Stimulated activated naive CD4-positive, alpha-beta T cell (primary cell): ENCODE measurements around the gene HIGD2B.
"Not testable (repeated sequence)": the region's sequence is repeated elsewhere in the genome, so short reads cannot be mapped to it uniquely, and the experiment has no call there.

Experiments
- DNase-seq, 6 experiments: peaks; one replicate each; lab custom pipeline; 2025; lab: John Stamatoyannopoulos, UW

The HIGD2B gene

DNA sequence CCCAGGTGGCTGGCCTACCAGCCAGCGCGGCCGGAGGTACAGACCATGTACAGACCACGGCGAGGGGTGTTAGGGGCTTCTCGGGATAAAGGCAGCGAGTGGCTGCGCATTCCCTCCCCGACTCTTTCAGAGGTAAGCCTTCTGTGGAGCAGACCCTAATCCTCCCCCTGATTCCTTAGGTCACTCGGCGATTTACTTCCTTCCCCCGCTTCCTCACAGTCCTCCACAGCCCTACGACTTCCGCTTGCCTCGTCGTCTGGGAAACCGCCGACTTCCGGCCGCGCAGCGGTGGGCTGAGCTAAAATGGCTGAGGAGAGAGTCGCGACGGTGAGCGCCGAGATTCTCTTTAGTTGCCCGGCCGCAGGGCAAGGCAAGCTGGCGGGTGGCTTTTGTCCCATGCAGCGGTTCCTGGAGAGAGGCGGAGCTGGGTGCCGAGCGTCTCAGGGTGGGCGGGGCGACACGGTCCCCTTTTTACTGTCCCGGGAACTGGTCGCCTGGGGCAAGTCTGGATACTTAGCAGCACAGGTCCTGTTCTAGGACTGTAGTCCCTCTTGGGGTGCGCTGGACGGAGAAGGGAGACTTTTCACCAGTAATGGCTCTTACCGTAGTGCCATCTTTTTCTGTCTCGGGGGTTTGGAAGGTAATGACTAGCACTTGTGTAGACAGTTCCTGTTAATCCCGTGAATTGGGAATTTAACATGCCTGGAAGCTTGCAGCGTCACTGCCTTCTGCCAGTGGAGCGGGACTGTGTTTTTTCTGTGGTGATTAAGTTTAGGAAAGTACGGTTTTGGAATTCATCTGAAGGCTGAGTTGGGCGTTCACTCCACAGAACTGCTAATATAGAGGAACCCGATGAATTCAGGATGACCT is at the start of gene HIGD2B, which contains the start of gene BBS4:
TSS of gene HIGD2B (minus strand) at position 258 of the 870 bp plus-strand sequence. CDS start 9,808 bp downstream, outside the sequence.
TSS of gene BBS4 (plus strand) at position 283 of the 870 bp plus-strand sequence. CDS start at position 304, 21 bp downstream.
- no peak for DNase-seq

- no peak for DNase-seq
Measured at GRCh38 chr15:72735111-72735510, 49.1 kb upstream of the HIGD2B start.

- no peak for DNase-seq
Measured at GRCh38 chr15:72733941-72734738, 48.2 kb upstream of the HIGD2B start.

DNA sequence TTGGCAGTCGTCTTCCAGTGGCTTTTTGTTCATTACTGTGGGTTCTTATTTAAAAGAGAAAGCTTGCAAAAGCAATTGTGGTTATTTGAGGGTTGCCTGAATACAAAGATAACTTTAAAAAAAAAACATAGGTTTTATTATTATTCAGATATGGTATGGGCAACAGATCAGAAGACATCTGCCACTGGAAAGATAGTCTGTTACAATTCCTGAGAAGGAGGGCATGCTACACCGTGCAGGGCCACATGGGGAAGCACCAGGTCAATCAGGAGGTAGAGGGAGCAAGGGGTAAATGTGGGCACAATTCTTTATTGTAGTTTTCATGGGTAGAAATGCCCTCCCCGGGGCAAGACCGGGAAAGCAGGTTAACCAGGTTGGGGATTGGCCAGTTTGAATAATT is 46.5 kb upstream of the HIGD2B start:
- no peak for DNase-seq

GRCh38 chr15:72732086-72732485 is 46.1 kb upstream of the HIGD2B start:
- DNase-seq: no peak

- DNase-seq: no peak
Measured at GRCh38 chr15:72728821-72729220, 42.8 kb upstream of the HIGD2B start.

DNA sequence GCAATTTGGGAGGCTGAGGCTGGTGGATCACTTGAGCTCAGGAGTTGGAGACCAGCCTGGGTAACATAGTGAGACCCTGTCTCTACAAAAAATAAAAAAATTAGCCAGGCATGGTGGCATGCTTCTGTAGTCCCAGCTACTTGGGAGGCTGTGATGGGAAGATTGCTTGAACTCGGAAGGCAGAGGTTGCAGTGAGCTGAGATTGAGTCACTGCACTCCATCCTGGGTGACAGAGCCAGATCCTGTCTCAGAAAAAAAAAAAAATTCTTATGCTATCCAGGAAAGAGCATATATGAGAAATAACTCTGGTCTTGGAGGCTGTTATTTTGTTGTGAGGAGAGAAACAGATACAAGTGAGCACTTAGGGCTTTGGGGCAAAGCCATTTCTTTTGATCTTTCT is 42.3 kb upstream of the HIGD2B start:
- not testable (repeated sequence) for DNase-seq

DNA sequence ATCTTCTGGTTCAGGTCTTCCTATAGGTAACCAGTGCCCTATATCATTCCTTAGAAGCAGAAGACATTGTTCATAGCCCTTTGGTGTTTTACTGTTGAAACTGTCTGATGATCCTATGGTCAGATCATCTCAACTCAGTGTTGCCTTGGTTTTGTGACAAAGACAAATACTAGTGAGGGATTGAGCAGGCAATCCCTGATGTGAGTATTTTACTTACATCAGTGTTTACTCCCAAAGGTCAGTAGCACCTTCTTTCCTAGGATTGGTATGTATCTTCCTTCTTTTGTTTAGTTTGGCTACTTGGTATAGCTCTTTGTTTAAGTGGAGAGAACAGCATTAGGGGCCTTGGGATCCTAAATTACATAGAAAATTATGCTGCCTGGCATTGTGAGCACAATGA is 41.2 kb upstream of the HIGD2B start:
- no peak for DNase-seq

DNA sequence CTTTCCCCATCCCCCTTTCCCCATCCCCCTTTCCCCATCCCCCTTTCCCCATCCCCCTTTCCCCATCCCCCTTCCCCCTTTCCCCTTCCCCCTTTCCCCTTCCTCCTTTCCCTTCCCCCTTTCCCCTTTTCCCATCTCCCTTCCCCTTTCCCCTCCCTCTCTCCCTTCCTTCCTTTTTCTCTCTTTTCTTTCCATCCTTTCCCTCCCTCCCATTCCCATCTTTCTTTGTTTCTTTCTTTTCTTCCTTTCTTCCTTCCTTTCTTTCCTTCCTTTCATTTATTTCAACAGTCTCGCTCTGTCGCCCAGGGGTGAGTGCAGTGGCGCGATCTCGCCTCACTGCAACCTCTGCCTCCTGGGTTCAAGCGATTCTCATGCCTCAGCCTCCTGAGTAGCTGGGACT is 39.9 kb upstream of the HIGD2B start:
- not testable (repeated sequence) for DNase-seq

- DNase-seq: no peak
Measured at GRCh38 chr15:72725446-72725845, 39.5 kb upstream of the HIGD2B start.

DNA sequence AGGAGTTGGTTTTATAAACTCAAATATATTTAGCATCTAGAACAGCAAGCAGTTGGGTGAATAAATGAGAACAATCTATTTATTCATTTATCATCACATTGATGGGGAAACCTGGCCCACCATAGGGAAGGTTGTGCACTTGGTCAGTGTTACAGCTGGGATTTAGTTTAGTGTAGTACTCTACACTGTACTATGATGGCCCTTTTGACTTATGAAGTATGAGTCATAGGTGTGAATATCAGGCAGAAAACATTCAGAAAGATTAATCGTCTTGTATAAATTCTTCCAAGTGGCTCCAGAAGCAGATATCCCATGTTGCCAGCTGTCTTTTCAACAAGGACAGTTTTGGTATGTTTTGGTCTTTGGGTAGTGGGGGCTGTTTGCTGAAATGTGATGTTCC is 38.0 kb upstream of the HIGD2B start:
- no peak for DNase-seq

GRCh38 chr15:72722071-72722696 is 36.2 kb upstream of the HIGD2B start:
- peak; percentile 14 to 70 (median 44) for DNase-seq

DNA sequence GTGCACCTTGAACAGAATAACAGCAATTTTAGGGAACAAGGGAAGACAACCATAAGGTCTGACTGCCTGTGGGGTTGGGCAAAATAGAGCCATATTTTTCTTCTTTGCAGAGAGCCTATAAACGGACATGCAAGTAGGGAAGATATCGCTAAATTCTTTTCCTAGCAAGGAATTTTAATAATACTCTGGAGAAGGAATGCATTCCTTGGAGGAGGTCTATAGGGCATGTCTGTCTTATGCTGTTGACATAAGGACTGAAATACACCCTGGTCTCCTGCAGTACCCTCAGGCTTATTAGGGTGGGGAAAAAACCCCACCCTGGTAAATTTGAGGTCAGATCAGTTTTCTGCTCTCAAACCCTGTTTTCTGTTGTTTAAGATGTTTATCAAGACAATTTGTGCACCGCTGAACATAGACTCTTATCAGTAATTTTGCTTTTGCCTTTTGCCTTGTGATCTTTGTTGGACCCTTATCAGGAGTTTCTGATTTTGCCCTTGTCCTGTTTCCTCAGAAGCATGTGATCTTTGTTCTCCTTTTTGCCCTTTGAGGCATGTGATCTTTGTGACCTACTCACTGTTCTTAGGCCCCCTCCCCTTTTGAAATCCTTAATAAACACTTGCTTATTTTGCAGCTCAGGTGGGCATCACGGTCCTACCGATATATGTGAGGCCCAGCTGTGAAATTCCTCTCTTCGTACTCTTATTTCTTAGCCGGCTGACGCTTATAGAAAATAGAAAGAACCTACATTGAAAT is 22.7 kb upstream of the HIGD2B start:
- not testable (repeated sequence) for DNase-seq

GRCh38 chr15:72706266-72706665 is 20.3 kb upstream of the HIGD2B start:
- no peak for DNase-seq

- no peak for DNase-seq
Measured at GRCh38 chr15:72700076-72700475, 14.1 kb upstream of the HIGD2B start.

DNA sequence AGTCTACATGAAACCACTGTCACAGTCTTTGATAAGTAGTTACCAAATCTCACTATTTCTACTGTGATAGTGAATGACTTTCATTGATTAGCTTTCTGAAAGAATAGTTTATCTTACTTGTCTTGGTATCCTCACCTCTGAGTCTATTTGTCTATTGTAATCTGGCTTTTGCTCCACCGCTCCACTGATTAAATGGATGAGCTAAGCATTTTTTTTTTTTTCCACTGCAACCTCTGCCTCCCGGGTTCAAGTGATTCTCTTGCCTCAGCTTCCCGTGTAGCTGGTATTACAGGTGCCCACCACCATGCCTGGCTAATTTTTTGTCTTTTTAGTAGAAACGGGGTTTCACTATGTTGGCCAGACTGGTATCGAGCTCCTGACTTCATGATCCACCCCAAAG is 13.0 kb upstream of the HIGD2B start:
- no peak for DNase-seq

DNA sequence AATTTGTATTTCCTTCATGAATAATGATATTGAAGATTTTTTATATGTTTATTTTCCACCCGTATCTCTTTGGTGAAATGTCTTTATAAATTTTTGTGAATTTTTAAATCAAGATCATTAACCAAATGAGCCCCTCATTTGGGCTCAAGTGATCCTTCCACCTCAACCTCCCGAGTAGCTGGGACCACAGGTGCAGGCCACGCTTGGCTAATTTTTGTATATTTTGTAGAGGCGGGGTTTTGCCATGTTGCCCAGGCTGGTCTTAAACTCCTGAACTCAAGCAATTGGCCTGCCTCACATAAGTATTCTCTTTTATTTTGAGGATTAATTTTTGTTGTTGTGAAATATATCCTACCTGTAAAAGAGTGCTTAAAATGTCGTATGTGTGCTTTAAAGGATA is 5.0 kb upstream of the HIGD2B start:
- DNase-seq: no peak

GRCh38 chr15:72688697-72689096 is 2.7 kb upstream of the HIGD2B start:
- DNase-seq: no peak

GRCh38 chr15:72685301-72685924 is 569 bp downstream of the HIGD2B start:
- DNase-seq: no peak

DNA sequence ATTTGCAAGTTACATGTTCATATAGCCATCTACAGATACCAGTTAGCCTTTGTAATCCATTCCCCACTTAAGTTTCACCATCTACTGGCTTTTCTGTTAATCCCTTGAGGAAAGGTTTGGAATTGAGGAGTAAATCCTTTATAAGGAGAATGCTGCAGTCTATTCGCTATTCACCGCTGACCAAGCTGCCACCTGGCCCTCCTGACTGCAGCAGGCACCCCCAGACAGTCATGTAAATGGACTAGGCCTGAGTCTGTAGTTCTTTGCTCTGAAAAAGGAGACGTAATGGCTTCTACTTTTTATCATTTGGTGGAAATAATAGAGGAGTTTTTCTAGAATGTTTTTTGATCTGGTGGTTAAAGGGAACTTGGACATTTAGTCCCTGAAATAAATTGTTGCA is 3.2 kb downstream of the HIGD2B start:
- DNase-seq: no peak

DNA sequence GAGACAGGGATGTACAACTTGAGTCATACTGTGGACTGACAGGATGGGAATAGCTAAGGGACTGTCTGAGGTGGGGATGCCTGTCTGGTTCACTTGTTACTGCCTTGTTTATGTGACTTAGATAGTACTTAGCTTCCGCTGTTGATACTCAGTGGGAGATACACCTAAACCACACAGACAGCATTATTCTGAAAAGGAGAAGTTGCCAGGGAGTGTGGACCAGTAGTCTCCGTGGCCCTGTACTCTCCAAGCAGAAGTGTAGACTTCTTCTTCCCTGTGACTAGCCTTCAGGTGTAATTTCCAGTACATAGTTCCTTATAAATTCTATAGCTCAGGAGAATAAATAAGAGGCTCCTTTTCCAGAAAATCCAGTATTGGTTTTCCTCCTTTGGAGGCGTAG is 5.1 kb downstream of the HIGD2B start:
- DNase-seq: no peak
